H1 (cell line): ENCODE measurements around the gene PPP1R17. TPM values are rescaled to one million over a fixed set of nuclear protein-coding genes. Genes with fewer than 3 reads are reported as not detected.

Experiments
- CTCF ChIA-PET: fragments of 300-600 bp; sonication (Branson Sonifier 250); formaldehyde crosslinking; loops from one replicate; lab custom pipeline; 2021; ENCODE audit not compliant: partially characterized antibody; lab: Charles Lee
- POLR2A ChIA-PET: fragments of 300-600 bp; sonication (Branson Sonifier 250); formaldehyde crosslinking; loops from one replicate; lab custom pipeline; 2021; ENCODE audit warnings: inconsistent platforms; ENCODE audit not compliant: partially characterized antibody; lab: Charles Lee
- DNase-seq, 2 experiments: peaks; one replicate each; pipeline versions ENCODE4 v3.0.0 to v3.0.0-alpha.2; 2010 to 2022; ENCODE audit warnings: low spot score in 2 of 2, low read depth in 1 of 2, mixed read lengths in 1 of 2
- FAIRE-seq: peaks from 2 replicates; lab custom pipeline; 2011; peaks lifted over from hg19 to GRCh38; lab: Jason Lieb, UNC
- H2AFZ ChIP-seq: 2 replicates; pipeline ENCODE4 v1.8.1; 2012; ENCODE audit warnings: low read length, inconsistent platforms
- H2AK5ac ChIP-seq: 2 replicates; pipeline ENCODE4 v1.6.1; 2013; ENCODE audit warnings: low read depth, low read length
- H2BK120ac ChIP-seq: replicated peaks from 2 replicates; pipeline ENCODE3; 2013; ENCODE audit warnings: low read depth, low read length, inconsistent platforms
- H2BK12ac ChIP-seq: 2 replicates; pipeline ENCODE4 v1.6.1; 2013; ENCODE audit warnings: low read depth, low read length
- H2BK15ac ChIP-seq: 2 replicates; pipeline ENCODE4 v1.6.1; 2013; ENCODE audit warnings: low read length
- H2BK20ac ChIP-seq: 2 replicates; pipeline ENCODE4 v1.6.1; 2013; ENCODE audit warnings: low read length
- H2BK5ac ChIP-seq: 2 replicates; pipeline ENCODE4 v1.6.1; 2013; ENCODE audit warnings: low read depth, low read length
- H3K14ac ChIP-seq: 2 replicates; pipeline ENCODE4 v1.6.1; 2013; ENCODE audit warnings: inconsistent platforms; ENCODE audit not compliant: insufficient read length
- H3K18ac ChIP-seq: 2 replicates; pipeline ENCODE4 v1.6.1; 2013; ENCODE audit warnings: low read length; ENCODE audit errors: extremely low read depth
- H3K23ac ChIP-seq: 2 replicates; pipeline ENCODE4 v1.6.1; 2013; ENCODE audit warnings: inconsistent platforms; ENCODE audit not compliant: insufficient read length
- H3K23me2 ChIP-seq: 2 replicates; pipeline ENCODE4 v1.6.1; 2013; ENCODE audit warnings: low read depth, low read length
- H3K27ac ChIP-seq: 2 replicates; pipeline ENCODE4 v1.6.1; 2011; ENCODE audit warnings: low read depth, low read length, inconsistent platforms
- H3K27me3 ChIP-seq, 4 experiments: replicated peaks in 1 of 4; 1 replicate in 1 of 4; 2 replicates in 3 of 4; pipeline versions ENCODE4 v1.6.1 to v1.8.1; 2011 to 2013; ENCODE audit warnings: low read length in 3 of 4, mild to moderate bottlenecking in 3 of 4, inconsistent platforms in 2 of 4, mixed read lengths in 2 of 4, moderate library complexity in 1 of 4; ENCODE audit not compliant: control insufficient read depth in 3 of 4, insufficient read depth in 3 of 4; ENCODE audit errors: extremely low read depth in 1 of 4
- H3K36me3 ChIP-seq, 4 experiments: 2 replicates each; pipeline versions ENCODE4 v1.6.1 to v1.8.1; 2011 to 2013; ENCODE audit warnings: mild to moderate bottlenecking in 4 of 4, low read length in 3 of 4, moderate library complexity in 2 of 4, control low read depth in 1 of 4, inconsistent platforms in 1 of 4; ENCODE audit not compliant: insufficient read depth in 4 of 4, control insufficient read depth in 2 of 4
- H3K4ac ChIP-seq: replicated peaks from 2 replicates; pipeline ENCODE3; 2013; ENCODE audit warnings: low read length, low read depth, mixed read lengths, inconsistent platforms; ENCODE audit not compliant: insufficient read length
- H3K4me1 ChIP-seq, 4 experiments: replicated peaks in 1 of 4; 1 replicate in 1 of 4; 2 replicates in 3 of 4; pipeline versions ENCODE4 v1.6.1 to v1.8.1; 2011 to 2013; ENCODE audit warnings: low read length in 3 of 4, inconsistent platforms in 2 of 4, mixed read lengths in 1 of 4; ENCODE audit not compliant: insufficient read depth in 4 of 4, control insufficient read depth in 3 of 4
- H3K4me2 ChIP-seq, 2 experiments: 2 replicates each; pipeline versions ENCODE4 v1.6.1 to v1.8.1; 2011 to 2013; ENCODE audit warnings: low read depth in 2 of 2, low read length in 2 of 2, control low read depth in 1 of 2, inconsistent platforms in 1 of 2, mild to moderate bottlenecking in 1 of 2; ENCODE audit not compliant: insufficient read depth in 1 of 2
- H3K4me3 ChIP-seq, 4 experiments: fragments of 200-600, 300-600 bp in 1 of 4; sonication (generic), shearing (Covaris generic), sonication (Bioruptor Twin) in 1 of 4; 2 replicates each; pipeline versions ENCODE4 v1.5.1 to v1.8.1; 2011 to 2016; ENCODE audit warnings: low read length in 4 of 4, low read depth in 3 of 4, control low read depth in 2 of 4, inconsistent platforms in 2 of 4, mild to moderate bottlenecking in 2 of 4, mixed read lengths in 1 of 4, moderate library complexity in 1 of 4; ENCODE audit not compliant: insufficient read depth in 2 of 4; ENCODE audit errors: extremely low read depth in 1 of 4
- H3K56ac ChIP-seq: replicated peaks from 2 replicates; pipeline ENCODE3; 2013; ENCODE audit warnings: low read depth, mild to moderate bottlenecking, mixed read lengths, low read length, inconsistent platforms; ENCODE audit not compliant: insufficient read length
- H3K79me1 ChIP-seq: 2 replicates; pipeline ENCODE4 v1.6.1; 2013; ENCODE audit warnings: low read depth, low read length, control low read depth
- H3K79me2 ChIP-seq, 2 experiments: 2 replicates each; pipeline versions ENCODE4 v1.6.1 to v1.8.1; 2012 to 2013; ENCODE audit warnings: low read length in 2 of 2, mild to moderate bottlenecking in 2 of 2, inconsistent platforms in 1 of 2; ENCODE audit not compliant: insufficient read depth in 2 of 2, control insufficient read depth in 1 of 2
- H3K9ac ChIP-seq, 4 experiments: replicated peaks in 1 of 4; 1 replicate in 1 of 4; 2 replicates in 3 of 4; pipeline versions ENCODE4 v1.6.1 to v1.8.1; 2011 to 2013; ENCODE audit warnings: low read depth in 3 of 4, low read length in 3 of 4, control low read depth in 2 of 4, mild to moderate bottlenecking in 2 of 4, moderate library complexity in 2 of 4, inconsistent platforms in 1 of 4; ENCODE audit errors: extremely low read depth in 1 of 4
- H3K9me3 ChIP-seq, 2 experiments: 2 replicates each; pipeline versions ENCODE4 v1.6.1 to v1.8.1; 2012 to 2013; ENCODE audit warnings: mild to moderate bottlenecking in 2 of 2, moderate library complexity in 2 of 2, control low read depth in 1 of 2, inconsistent platforms in 1 of 2, low read depth in 1 of 2, low read length in 1 of 2, mixed read lengths in 1 of 2; ENCODE audit not compliant: insufficient read depth in 2 of 2
- H4K20me1 ChIP-seq, 2 experiments: replicated peaks in 1 of 2; 2 replicates each; pipeline versions ENCODE3 to v1.8.1; 2011 to 2013; ENCODE audit warnings: inconsistent platforms in 2 of 2, low read length in 2 of 2, mild to moderate bottlenecking in 1 of 2; ENCODE audit not compliant: insufficient read depth in 2 of 2, control insufficient read depth in 1 of 2
- H4K5ac ChIP-seq: 2 replicates; pipeline ENCODE4 v1.6.1; 2013; ENCODE audit warnings: low read length, low read depth, mixed read lengths, inconsistent platforms; ENCODE audit not compliant: insufficient read length
- H4K8ac ChIP-seq: 2 replicates; pipeline ENCODE4 v1.8.0; 2013; ENCODE audit warnings: mild to moderate bottlenecking, moderate library complexity, low read length, inconsistent platforms; ENCODE audit not compliant: insufficient read depth; ENCODE audit errors: extremely low read depth
- H4K91ac ChIP-seq: replicated peaks from 2 replicates; pipeline ENCODE3; 2013; ENCODE audit warnings: low read length, mixed read lengths, inconsistent platforms; ENCODE audit not compliant: insufficient read length
- CBX8 ChIP-seq: fragments of 300-800, 300-1000 bp; sonication (generic); IDR thresholded peaks from 2 replicates; pipeline ENCODE4 v1.7.1; 2016; ENCODE audit warnings: low read depth, low read length, borderline replicate concordance
- GABPA ChIP-seq: IDR thresholded peaks from 2 replicates; pipeline ENCODE4 v1.6.1; 2011; ENCODE audit warnings: mild to moderate bottlenecking, low read length, moderate library complexity, borderline replicate concordance; ENCODE audit not compliant: insufficient read depth
- HDAC6 ChIP-seq: IDR thresholded peaks from one replicate; pipeline ENCODE4 v1.7.1; 2012; ENCODE audit warnings: low read depth, mild to moderate bottlenecking, inconsistent platforms, low read length, moderate library complexity
- KDM1A ChIP-seq: fragments of 200-600, 300-600 bp; sonication (generic); IDR thresholded peaks from 2 replicates; pipeline ENCODE4 v1.7.1; 2016; ENCODE audit warnings: mild to moderate bottlenecking, low read length, borderline replicate concordance
- NANOG ChIP-seq: IDR thresholded peaks from 2 replicates; pipeline ENCODE4 v1.6.1; 2011; ENCODE audit warnings: low read length, low read depth, mild to moderate bottlenecking, inconsistent platforms; ENCODE audit not compliant: insufficient read depth, poor library complexity, severe bottlenecking
- RNF2 ChIP-seq: fragments of 200-900, 300-1000 bp; sonication (generic); IDR thresholded peaks from 2 replicates; pipeline ENCODE4 v1.7.1; 2016; ENCODE audit warnings: borderline replicate concordance, low read depth, mild to moderate bottlenecking, antibody characterized with exemption, low read length; ENCODE audit not compliant: poor library complexity, severe bottlenecking; ENCODE audit errors: missing control alignments
- SIN3A ChIP-seq, 2 experiments: IDR thresholded peaks in 1 of 2; conservative IDR thresholded peaks in 1 of 2; 2 replicates each; pipeline ENCODE4 v1.6.1; 2011 to 2012; ENCODE audit warnings: low read length in 2 of 2, improper control_type of control experiment in 1 of 2, low read depth in 1 of 2, mild to moderate bottlenecking in 1 of 2
- SIRT6 ChIP-seq: IDR thresholded peaks from one replicate; pipeline ENCODE4 v1.7.1; 2012; ENCODE audit warnings: low read length, inconsistent platforms
- SIX5 ChIP-seq: IDR thresholded peaks from 2 replicates; pipeline ENCODE4 v1.6.1; 2011; ENCODE audit warnings: mild to moderate bottlenecking, low read depth, low read length
- SRF ChIP-seq: IDR thresholded peaks from 2 replicates; pipeline ENCODE4 v1.6.1; 2011; ENCODE audit warnings: mild to moderate bottlenecking, low read depth, low read length, moderate library complexity
- TAF7 ChIP-seq: optimal IDR thresholded peaks from 2 replicates; pipeline ENCODE3; 2011; ENCODE audit warnings: low read depth, mild to moderate bottlenecking, inconsistent platforms, low read length, moderate library complexity, borderline replicate concordance
- TBP ChIP-seq: IDR thresholded peaks from 2 replicates; pipeline ENCODE4 v1.6.1; 2011; ENCODE audit warnings: low read depth, low read length, improper control_type of control experiment
- TEAD4 ChIP-seq: IDR thresholded peaks from 2 replicates; pipeline ENCODE4 v1.6.1; 2012; ENCODE audit warnings: low read depth, low read length, inconsistent platforms, mixed read lengths
- YY1 ChIP-seq: IDR thresholded peaks from 2 replicates; pipeline ENCODE4 v1.6.1; 2011; ENCODE audit warnings: low read depth, mild to moderate bottlenecking, low read length
- WGBS, 2 experiments: shearing (Covaris generic) in 1 of 2; methylation state at CpG; one replicate each; pipeline versions ENCODE4 v1.1.6 to v1.1.7; 2013 to 2015; ENCODE audit warnings: low lambda C conversion rate in 2 of 2, mixed read lengths in 2 of 2, inconsistent platforms in 1 of 2, low coverage in 1 of 2, missing lambda C conversion rate in 1 of 2; ENCODE audit not compliant: insufficient replicate concordance in 2 of 2, insufficient coverage in 1 of 2, insufficient read length in 1 of 2; ENCODE audit errors: extremely low coverage in 1 of 2, missing lambda C conversion rate in 1 of 2; 5-methylcytosine and 5-hydroxymethylcytosine counted together
- polyA plus RNA-seq, 7 experiments: library from polyadenylated mRNA; depleted of rRNA in 3 of 7; stranded (reverse) in 5 of 7; unstranded in 2 of 7; fragments of >200 nt in 5 of 7; fragments of 200-250 nt in 2 of 7; gene quantifications; 1 replicate in 5 of 7; 2 replicates in 1 of 7; 4 replicates in 1 of 7; pipeline versions ENCODE4 v1.2.1 to v1.2.3, GENCODE V29; 2011 to 2013; ENCODE audit warnings: missing spikeins in 2 of 7, mixed read lengths in 2 of 7
- total RNA-seq: library from RNA; stranded (reverse); fragmentation: NEBNext Ultra II Directional; extraction: Animal tissue kit (Norgen Biotek cat#: 25700); gene quantifications from 2 replicates; pipeline ENCODE4 v1.2.1, GENCODE V29; 2021

Gene PPP1R17
- total and polyA plus RNA-seq, 2 of the 8 experiments (the other 6 are each of a cell fraction or from before 2014, with no cell fraction given): 1.5 to 2.5 TPM

- CTCF ChIA-PET: interaction anchor here (0.9 to 1.7 kb wide), 4 partner anchors 17 to 499 kb away, joined by 3 to 6 read pairs (median 3); no protein-coding TSS in a partner anchor
- no peak for DNase-seq
- 100% methylated on average over 1 of the region's 1 CpG; no CpG with 5 or more reads in 1 of the 2 experiments for WGBS, 2 experiments
- no peak for TF ChIP-seq SRF
- no peak for TF ChIP-seq KDM1A
- no peak for TF ChIP-seq TAF7
- TF ChIP-seq GABPA: no peak
- TF ChIP-seq TBP: no peak
- no peak for TF ChIP-seq TEAD4
- TF ChIP-seq SIRT6: no peak
- TF ChIP-seq RNF2: no peak
- no peak for TF ChIP-seq NANOG
- TF ChIP-seq SIX5: no peak
- TF ChIP-seq HDAC6: no peak
- TF ChIP-seq SIN3A (conservative IDR thresholded peaks at IDR 0.05 in 1 of 2, IDR thresholded peaks at IDR 0.05 in 1 of 2; ENCODE audit: low read depth in 1 of 2, low read length in 2 of 2): no peak
- TF ChIP-seq YY1: no peak
- no peak for TF ChIP-seq CBX8
Measured at GRCh38 chr7:31665546-31665945, 21.5 kb upstream of the PPP1R17 start.

More at GRCh38 chr7:31665546-31665945, 21.5 kb upstream of the PPP1R17 start:
- H3K36me3 ChIP-seq: no peaks in the 10 kb centered on the region
- peaks cover 0 to 4% (median 3%) of the 10 kb centered on the region in 4 experiments; a peak in 2 of 7 replicates for H3K4me1 ChIP-seq
- H3K4me2 ChIP-seq: no peak overlapping the region
- no peak overlapping the region for H3K14ac ChIP-seq
- H3K4me3 ChIP-seq: no peak overlapping the region
- no peak overlapping the region for H2BK12ac ChIP-seq
- no peaks in the 10 kb centered on the region for H3K9me3 ChIP-seq
- no peak overlapping the region for H2BK20ac ChIP-seq
- H4K20me1 ChIP-seq: no peaks in the 10 kb centered on the region
- no peak overlapping the region for H3K9ac ChIP-seq
- H3K79me2 ChIP-seq: no peaks in the 10 kb centered on the region
- FAIRE-seq: no peak
- POLR2A ChIA-PET: interaction anchor here (1.5 kb wide), 1 partner anchor 21 kb away, joined by 3 read pairs; no protein-coding TSS in a partner anchor
- H3K23ac ChIP-seq: no peak overlapping the region
- H3K56ac ChIP-seq: no peak overlapping the region
- H2BK120ac ChIP-seq: no peak overlapping the region
- H2AFZ ChIP-seq: no peak overlapping the region
- no peaks in the 10 kb centered on the region for H3K79me1 ChIP-seq
- no peak overlapping the region for H2BK15ac ChIP-seq
- H3K27ac ChIP-seq: no peak overlapping the region
- no peak overlapping the region for H4K91ac ChIP-seq
- no peaks in the 10 kb centered on the region for H3K27me3 ChIP-seq
- no peak overlapping the region for H2AK5ac ChIP-seq
- no peak overlapping the region for H3K18ac ChIP-seq
- no peak overlapping the region for H2BK5ac ChIP-seq
- no peak overlapping the region for H3K4ac ChIP-seq
- H4K8ac ChIP-seq: no peak overlapping the region
- H3K23me2 ChIP-seq: no peaks in the 10 kb centered on the region
- no peak overlapping the region for H4K5ac ChIP-seq
